Testis (tissue), 3 donors: ENCODE measurements around the gene CD200. TPM values are rescaled to one million over a fixed set of nuclear protein-coding genes. Genes with fewer than 3 reads are reported as not detected.

Experiments
- DNase-seq: peaks from one replicate; pipeline ENCODE4 v3.0.0-alpha.2; 2019
- H3K27ac ChIP-seq, 2 donors: fragments of 200-600 bp; sonication (generic); one replicate each; pipeline ENCODE4 v1.5.1; 2019
- H3K27me3 ChIP-seq: fragments of 200-600 bp; sonication (generic); one replicate; pipeline ENCODE4 v1.5.1; 2019
- H3K36me3 ChIP-seq: fragments of 200-600 bp; sonication (generic); one replicate; pipeline ENCODE4 v1.5.1; 2017; ENCODE audit warnings: low read depth; ENCODE audit errors: missing control alignments
- H3K4me1 ChIP-seq: fragments of 200-600 bp; sonication (generic); one replicate; pipeline ENCODE4 v1.5.1; 2019
- H3K4me3 ChIP-seq, 2 donors: fragments of 200-600 bp; sonication (generic); one replicate each; pipeline ENCODE4 v1.5.1; 2017 to 2019
- H3K9me3 ChIP-seq: fragments of 200-600 bp; sonication (generic); one replicate; pipeline ENCODE4 v1.5.1; 2017
- POLR2A ChIP-seq: fragments of 450-650 bp; IDR thresholded peaks from one replicate; pipeline ENCODE4 v1.6.1; 2017; ENCODE audit warnings: antibody characterized with exemption, mild to moderate bottlenecking, moderate library complexity
- WGBS, 2 donors: methylation state at CpG; one replicate each; pipeline ENCODE4 v1.1.5; 2018; 5-methylcytosine and 5-hydroxymethylcytosine counted together
- intact Hi-C: fragments of 100-400 bp; cut with DNase I; formaldehyde crosslinking; loops from one replicate; pipeline ENCODE4 v1.15.1; 2023; ENCODE audit warnings: low total_unique reads
- polyA plus RNA-seq: library from polyadenylated mRNA; stranded (reverse); fragments of 350-450 nt; fragmentation: Illumina TruSeq; extraction: RNeasy Lipid Tissue Mini Kit (QIAGEN cat#74804); gene quantifications from one replicate; pipeline ENCODE4 v1.2.3, GENCODE V29; 2014; ENCODE audit warnings: low read depth, low replicate concordance; ENCODE audit not compliant: insufficient read depth
- total RNA-seq, 2 donors: library from RNA; depleted of rRNA; stranded (reverse); fragments of >200 nt; gene quantifications; one replicate each; pipeline ENCODE4 v1.2.3, GENCODE V29; 2016
- TF ChIP-seq, protein P1 (sequence below), 3 experiments: fragments of 450-650 bp in 2 of 3; fragments of 200-600 bp in 1 of 3; sonication (generic) in 1 of 3; IDR thresholded peaks; one replicate each; pipeline ENCODE4 v1.5.1; 2016 to 2019; ENCODE audit warnings: antibody characterized with exemption in 3 of 3, mild to moderate bottlenecking in 2 of 3, moderate library complexity in 1 of 3

The CD200 gene
- total and polyA plus RNA-seq, 3 donors from 2014 or later = 3.4 to 8.5 (median 6.3) TPM

- no peaks in the 10 kb centered on the region for H3K36me3 ChIP-seq
- TF ChIP-seq, protein P1, sequence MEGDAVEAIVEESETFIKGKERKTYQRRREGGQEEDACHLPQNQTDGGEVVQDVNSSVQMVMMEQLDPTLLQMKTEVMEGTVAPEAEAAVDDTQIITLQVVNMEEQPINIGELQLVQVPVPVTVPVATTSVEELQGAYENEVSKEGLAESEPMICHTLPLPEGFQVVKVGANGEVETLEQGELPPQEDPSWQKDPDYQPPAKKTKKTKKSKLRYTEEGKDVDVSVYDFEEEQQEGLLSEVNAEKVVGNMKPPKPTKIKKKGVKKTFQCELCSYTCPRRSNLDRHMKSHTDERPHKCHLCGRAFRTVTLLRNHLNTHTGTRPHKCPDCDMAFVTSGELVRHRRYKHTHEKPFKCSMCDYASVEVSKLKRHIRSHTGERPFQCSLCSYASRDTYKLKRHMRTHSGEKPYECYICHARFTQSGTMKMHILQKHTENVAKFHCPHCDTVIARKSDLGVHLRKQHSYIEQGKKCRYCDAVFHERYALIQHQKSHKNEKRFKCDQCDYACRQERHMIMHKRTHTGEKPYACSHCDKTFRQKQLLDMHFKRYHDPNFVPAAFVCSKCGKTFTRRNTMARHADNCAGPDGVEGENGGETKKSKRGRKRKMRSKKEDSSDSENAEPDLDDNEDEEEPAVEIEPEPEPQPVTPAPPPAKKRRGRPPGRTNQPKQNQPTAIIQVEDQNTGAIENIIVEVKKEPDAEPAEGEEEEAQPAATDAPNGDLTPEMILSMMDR (IDR thresholded peaks at IDR 0.05) = no peak
- no peak for TF ChIP-seq POLR2A
- intact Hi-C loops = no loop called here
- no peaks in the 10 kb centered on the region for H3K9me3 ChIP-seq
- no peak overlapping the region for H3K27ac ChIP-seq
- no peak overlapping the region for H3K4me3 ChIP-seq
- no peaks in the 10 kb centered on the region for H3K4me1 ChIP-seq
- H3K27me3 ChIP-seq = no peaks in the 10 kb centered on the region
- no peak for DNase-seq
- WGBS, 2 donors = 87 to 90% methylated on average over 3 of the region's 3 CpGs
These were observed 78.5 kb downstream of the CD200 start for GRCh38 chr3:112411425-112411824.

Other genes with a start within 250 kb of the CD200 start
- gene C3orf52, start 246.8 kb upstream of the CD200 start, total RNA-seq = 10 to 100 TPM in 1 of 2 donors, 1 to 10 TPM in 1; 6.8 to 13.2 TPM
- gene C3orf52, start 246.8 kb upstream of the CD200 start, polyA plus RNA-seq = 5.7 TPM
- under 1 TPM; 0.06 to 0.63 TPM for gene GCSAM, start 199.9 kb upstream of the CD200 start, total RNA-seq
- gene GCSAM, start 199.9 kb upstream of the CD200 start, polyA plus RNA-seq = 0.42 TPM
- 1 to 10 TPM; 3.0 to 9.8 TPM for gene SLC9C1, start 38.9 kb upstream of the CD200 start, total RNA-seq
- 20.0 TPM for gene SLC9C1, start 38.9 kb upstream of the CD200 start, polyA plus RNA-seq
- 1 to 10 TPM; 1.2 to 1.4 TPM for gene BTLA, start 166.3 kb downstream of the CD200 start, total RNA-seq
- 0.50 TPM for gene BTLA, start 166.3 kb downstream of the CD200 start, polyA plus RNA-seq
- 100 to 1,000 TPM; 108 to 126 TPM for gene ATG3, start 228.8 kb downstream of the CD200 start, total RNA-seq
- 200 TPM for gene ATG3, start 228.8 kb downstream of the CD200 start, polyA plus RNA-seq
- 10 to 100 TPM; 51.4 to 54.9 TPM for gene SLC35A5, start 228.9 kb downstream of the CD200 start, total RNA-seq
- 64.2 TPM for gene SLC35A5, start 228.9 kb downstream of the CD200 start, polyA plus RNA-seq